HepG2 (cell line): Measurements from ENCODE around the gene TOP1. TPM values are rescaled to one million over a fixed set of nuclear protein-coding genes. Genes with fewer than 3 reads are reported as not detected.
A peak's percentile ranks its signal among the peaks of the same experiment; 100 is the strongest.

ENCODE experiments used
- GTF2F1 ChIP-seq: fragments of 150-350 bp; IDR thresholded peaks from 2 replicates; pipeline ENCODE4 v1.6.1; 2014; ENCODE audit warnings: low read length
- IRX3 ChIP-seq: sonication (generic); formaldehyde crosslinking; IDR thresholded peaks from 2 replicates; pipeline ENCODE4 v1.8.1; 2023; ENCODE audit warnings: mild to moderate bottlenecking, low read depth, missing genetic modification reagents, borderline replicate concordance
- NRL ChIP-seq: sonication (generic); formaldehyde crosslinking; IDR thresholded peaks from 2 replicates; pipeline ENCODE4 v1.5.0; 2020; ENCODE audit warnings: missing genetic modification reagents, mild to moderate bottlenecking, moderate library complexity, borderline replicate concordance
- PPARG ChIP-seq: conservative IDR thresholded peaks from 2 replicates; pipeline ENCODE4 v1.6.1; 2016; ENCODE audit warnings: missing biosample characterization, missing genetic modification reagents
- SP2 ChIP-seq: sonication (generic); formaldehyde crosslinking; IDR thresholded peaks from 2 replicates; pipeline ENCODE4 v1.5.1; 2020; ENCODE audit warnings: mild to moderate bottlenecking, missing genetic modification reagents
- YEATS2 ChIP-seq: sonication (generic); formaldehyde crosslinking; IDR thresholded peaks from 2 replicates; pipeline ENCODE4 v1.4.0; 2020; ENCODE audit warnings: missing genetic modification reagents, borderline replicate concordance
- ZBTB40 ChIP-seq, 2 experiments: fragments of 450-650 bp in 1 of 2; sonication (generic) in 1 of 2; formaldehyde crosslinking in 1 of 2; IDR thresholded peaks; 2 replicates each; pipeline versions ENCODE4 v1.6.1 to v1.8.0; 2016 to 2022; ENCODE audit warnings: antibody characterized with exemption in 1 of 2, mild to moderate bottlenecking in 1 of 2, missing genetic modification reagents in 1 of 2
- ZBTB46 ChIP-seq: sonication (generic); formaldehyde crosslinking; IDR thresholded peaks from 2 replicates; pipeline ENCODE4 v1.4.0; 2020; ENCODE audit warnings: mild to moderate bottlenecking, missing genetic modification reagents, borderline replicate concordance
- ZNF142 ChIP-seq: sonication (generic); formaldehyde crosslinking; IDR thresholded peaks from 2 replicates; pipeline ENCODE4 v1.4.0; 2020; ENCODE audit warnings: missing genetic modification reagents
- ZNF251 ChIP-seq: sonication (generic); formaldehyde crosslinking; IDR thresholded peaks from 2 replicates; pipeline ENCODE4 v1.9.0; 2021; ENCODE audit warnings: mild to moderate bottlenecking, missing genetic modification reagents
- ZNF343 ChIP-seq: sonication (generic); formaldehyde crosslinking; IDR thresholded peaks from 2 replicates; pipeline ENCODE4 v1.4.0; 2020; ENCODE audit warnings: mild to moderate bottlenecking, missing genetic modification reagents
- ZNF678 ChIP-seq: sonication (generic); formaldehyde crosslinking; IDR thresholded peaks from 2 replicates; pipeline ENCODE4 v1.4.0; 2020; ENCODE audit warnings: mild to moderate bottlenecking, missing genetic modification reagents
- polyA plus RNA-seq, 8 experiments: library from polyadenylated mRNA; depleted of rRNA in 3 of 8; stranded (reverse) in 7 of 8; unstranded in 1 of 8; fragments of >200 nt; fragmentation: Illumina TruSeq in 4 of 8; extraction: Trizol in 4 of 8; gene quantifications; 2 replicates each; pipeline versions ENCODE4 v1.2.1 to v1.2.3, GENCODE V29; 2011 to 2016; ENCODE audit warnings: low read depth in 4 of 8, missing spikeins in 1 of 8, mixed read lengths in 1 of 8; ENCODE audit not compliant: insufficient read depth in 1 of 8
- total RNA-seq, 5 experiments: library from RNA; depleted of rRNA; stranded (reverse); fragments of >200 nt; fragmentation: Illumina TruSeq; extraction: Trizol; gene quantifications; 2 replicates each; pipeline ENCODE4 v1.2.3, GENCODE V29; 2016; ENCODE audit warnings: low read depth in 1 of 5

The TOP1 gene
- total and polyA plus RNA-seq, 2 of the 13 experiments (the other 11 are each of a cell fraction or from before 2014, with no cell fraction given) = 10.2 to 19.4 TPM

- TF ChIP-seq ZNF142 (CRISPR knock-in tag) (no peak), NRL (no peak), PPARG (CRISPR knock-in tag) (peak; percentile 86; the same call in 1 of the 2 replicates), SP2 (no peak), ZNF678 (CRISPR knock-in tag) (0 out of 2 replicates have a peak, but pooled peaks have one; percentile 33), ZNF251 (CRISPR knock-in tag) (no peak), ZNF343 (CRISPR knock-in tag) (peak; percentile 62; the same call in 1 of the 2 replicates), IRX3 (CRISPR knock-in tag) (no peak), ZBTB46 (CRISPR knock-in tag) (0 out of 2 replicates have a peak, but pooled peaks have one; percentile 37), ZBTB40 (IDR thresholded peaks at IDR 0.05) (no peak), ZBTB40 (CRISPR knock-in tag; IDR thresholded peaks at IDR 0.05) (no peak; the same call in 1 of the 2 replicates), GTF2F1 (no peak), YEATS2 (CRISPR knock-in tag) (no peak)
Measured at GRCh38 chr20:41038878-41039404, 10.3 kb downstream of the TOP1 start (continued).
